HEK293 (cell line): Measurements from ENCODE around the gene RBBP8NL.

Source experiments
- CTCF ChIA-PET: fragments of 350-600 bp; formaldehyde crosslinking; extraction: SDS; loops from one replicate; lab custom pipeline; 2021; ENCODE audit warnings: antibody characterized with exemption; lab: Yijun Ruan, JAX
- POLR2A ChIA-PET: fragments of 300-600 bp; formaldehyde crosslinking; extraction: SDS; loops from one replicate; lab custom pipeline; 2020; ENCODE audit warnings: antibody characterized with exemption, inconsistent platforms; lab: Yijun Ruan, JAX
- H3K27ac ChIP-seq: fragments of 200-500 bp; sonication (Bioruptor generic); 2 replicates; pipeline ENCODE4 v1.5.1; 2014; ENCODE audit warnings: low read depth, low read length, control low read depth, inconsistent platforms; ENCODE audit errors: extremely low read depth
- H3K36me3 ChIP-seq, 2 experiments: fragments of 200-500 bp in 1 of 2; sonication (Bioruptor generic) in 1 of 2; 1 replicate in 1 of 2; 2 replicates in 1 of 2; pipeline ENCODE4 v1.5.1; 2014 to 2017; ENCODE audit warnings: inconsistent platforms in 2 of 2, low read length in 2 of 2; ENCODE audit not compliant: control insufficient read depth in 2 of 2, insufficient read depth in 1 of 2
- H3K4me1 ChIP-seq: fragments of 200-500 bp; sonication (Bioruptor generic); 2 replicates; pipeline ENCODE4 v1.5.1; 2014; ENCODE audit warnings: mild to moderate bottlenecking, low read length, inconsistent platforms; ENCODE audit not compliant: control insufficient read depth, insufficient read depth
- H3K4me3 ChIP-seq: 2 replicates; pipeline ENCODE4 v1.5.1; 2011; ENCODE audit warnings: low read depth, mild to moderate bottlenecking, control low read depth, low read length, moderate library complexity
- H3K9me3 ChIP-seq: fragments of 200-500 bp; sonication (Bioruptor generic); 2 replicates; pipeline ENCODE4 v1.5.1; 2014; ENCODE audit warnings: low read depth, low read length, inconsistent platforms; ENCODE audit not compliant: control insufficient read depth, insufficient read depth
- GLIS2 ChIP-seq: fragments of 450-650 bp; formaldehyde crosslinking; IDR thresholded peaks from 2 replicates; pipeline ENCODE4 v1.5.1; 2016; ENCODE audit warnings: missing biosample characterization, missing genetic modification characterization
- KLF1 ChIP-seq: fragments of 450-650 bp; formaldehyde crosslinking; IDR thresholded peaks from 2 replicates; pipeline ENCODE4 v1.5.1; 2016; ENCODE audit warnings: missing biosample characterization, missing genetic modification characterization
- PRDM1 ChIP-seq: fragments of 450-650 bp; formaldehyde crosslinking; IDR thresholded peaks from 2 replicates; pipeline ENCODE4; 2016; ENCODE audit warnings: missing biosample characterization, missing genetic modification characterization
- ZNF169 ChIP-seq: fragments of 450-650 bp; formaldehyde crosslinking; IDR thresholded peaks from 2 replicates; pipeline ENCODE4 v1.5.1; 2016; ENCODE audit warnings: missing biosample characterization, missing genetic modification characterization
- ZNF211 ChIP-seq: fragments of 450-650 bp; formaldehyde crosslinking; IDR thresholded peaks from 2 replicates; pipeline ENCODE4 v1.5.1; 2016; ENCODE audit warnings: low read depth, missing biosample characterization, missing genetic modification characterization
- ZNF366 ChIP-seq: fragments of 450-650 bp; formaldehyde crosslinking; conservative IDR thresholded peaks from 2 replicates; pipeline ENCODE4 v1.5.1; 2016; ENCODE audit warnings: missing biosample characterization, missing genetic modification characterization
- ZNF561 ChIP-seq: fragments of 450-650 bp; IDR thresholded peaks from 2 replicates; pipeline ENCODE4 v1.5.1; 2018; ENCODE audit warnings: missing biosample characterization, missing genetic modification characterization, borderline replicate concordance
- ZNF585B ChIP-seq: fragments of 450-650 bp; formaldehyde crosslinking; IDR thresholded peaks from 2 replicates; pipeline ENCODE4 v1.5.1; 2016; ENCODE audit warnings: missing biosample characterization, missing genetic modification characterization
- ZNF596 ChIP-seq: fragments of 450-650 bp; IDR thresholded peaks from 2 replicates; pipeline ENCODE4 v1.5.0; 2018; ENCODE audit warnings: missing biosample characterization, mild to moderate bottlenecking, missing genetic modification characterization, moderate library complexity
- ZNF660 ChIP-seq: fragments of 450-650 bp; IDR thresholded peaks from 2 replicates; pipeline ENCODE4 v1.5.1; 2018; ENCODE audit warnings: missing biosample characterization, mild to moderate bottlenecking, missing genetic modification characterization
- ZNF677 ChIP-seq: fragments of 450-650 bp; IDR thresholded peaks from 2 replicates; pipeline ENCODE4 v1.5.0; 2018; ENCODE audit warnings: missing biosample characterization, mild to moderate bottlenecking, missing genetic modification characterization, moderate library complexity
- ZNF747 ChIP-seq: fragments of 450-650 bp; formaldehyde crosslinking; IDR thresholded peaks from 2 replicates; pipeline ENCODE4 v1.5.1; 2016; ENCODE audit warnings: missing biosample characterization, missing genetic modification characterization
- ZNF791 ChIP-seq: fragments of 450-650 bp; formaldehyde crosslinking; IDR thresholded peaks from 2 replicates; pipeline ENCODE4 v1.5.1; 2016; ENCODE audit warnings: missing biosample characterization, missing genetic modification characterization
- TF ChIP-seq, protein P1 (sequence below): fragments of 450-650 bp; formaldehyde crosslinking; IDR thresholded peaks from 2 replicates; pipeline ENCODE4 v1.5.1; 2016; ENCODE audit warnings: missing biosample characterization, missing genetic modification characterization
- TF ChIP-seq, protein P2 (sequence below): fragments of 450-650 bp; formaldehyde crosslinking; IDR thresholded peaks from 2 replicates; pipeline ENCODE4 v1.5.1; 2017; ENCODE audit warnings: missing biosample characterization, missing genetic modification characterization

Gene RBBP8NL

DNA sequence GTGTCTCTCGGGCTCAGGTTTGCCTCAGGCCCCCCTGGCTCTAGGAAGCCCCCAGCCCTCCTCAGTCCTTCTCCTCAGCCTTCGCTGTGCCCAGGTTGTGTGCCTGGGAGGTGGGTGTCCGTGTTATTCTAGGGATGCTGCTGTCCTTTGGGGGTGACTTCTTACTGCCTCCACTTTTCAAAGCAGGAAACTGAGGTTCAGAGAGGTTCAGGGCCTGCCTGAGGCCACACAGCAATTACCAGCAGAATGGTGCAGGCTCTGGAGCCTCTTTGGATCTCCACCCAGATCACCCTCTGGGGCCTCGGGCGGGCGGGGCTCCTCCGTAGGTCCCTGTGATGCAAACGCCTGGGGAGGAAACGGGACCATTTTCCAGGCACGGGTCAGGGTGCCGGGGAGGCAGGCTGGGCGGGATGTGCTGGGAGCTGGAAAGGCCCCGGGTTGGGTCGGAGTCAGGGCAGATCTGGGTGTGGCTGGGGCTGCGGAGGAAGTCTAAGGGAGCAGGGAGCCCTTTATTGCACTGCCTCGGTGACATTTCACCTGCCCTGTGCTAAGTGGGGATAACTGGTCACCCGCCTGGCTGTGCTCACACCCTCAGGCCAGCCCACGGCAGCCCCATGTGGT, 25.2 kb upstream of the RBBP8NL start:
- Histone ChIP-seq H3K9me3 (no peaks in the 10 kb centered on the region), H3K4me3 (no peak overlapping the region), H3K36me3 (no peaks in the 10 kb centered on the region), H3K4me1 (no peaks in the 10 kb centered on the region), H3K27ac (no peak overlapping the region)
- POLR2A ChIA-PET = no interaction called here
- CTCF ChIA-PET = interaction anchor here (0.6 kb wide), 1 partner anchor 55 kb away, joined by 3 read pairs; no protein-coding TSS in a partner anchor
- TF ChIP-seq KLF1 = peak; percentile 52; the same call in 1 of the 2 replicates
- no peak for TF ChIP-seq ZNF747 (tag by site-specific recombination)

DNA sequence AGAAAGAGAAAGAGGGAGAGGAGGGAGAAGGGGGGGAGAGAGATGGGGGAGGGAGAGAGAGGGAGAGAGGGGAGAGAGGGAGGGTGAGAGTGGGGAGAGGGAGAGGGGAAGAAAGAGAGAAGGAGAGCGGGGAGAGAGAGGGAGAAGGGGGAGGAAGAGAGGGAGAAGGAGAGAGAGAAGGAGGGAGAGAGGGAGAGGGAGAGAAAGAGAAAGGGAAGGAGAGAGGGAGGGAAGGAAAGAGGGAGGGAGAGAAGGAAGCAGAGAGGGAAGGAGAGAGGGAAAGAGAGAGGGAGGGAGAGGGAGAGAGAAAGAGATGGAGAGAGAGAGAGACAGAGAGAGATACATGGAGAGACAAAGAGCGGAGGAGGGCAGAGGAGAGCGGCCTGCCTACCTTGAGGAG, 24.6 kb upstream of the RBBP8NL start:
- ChIA-PET CTCF (no interaction called here), POLR2A (no interaction called here)
- Histone ChIP-seq H3K4me3 (no peak overlapping the region), H3K27ac (no peak overlapping the region), H3K4me1 (no peaks in the 10 kb centered on the region), H3K9me3 (no peaks in the 10 kb centered on the region), H3K36me3 (no peaks in the 10 kb centered on the region)
- TF ChIP-seq ZNF169 (tag by site-specific recombination) (peak; percentile 90), PRDM1 (tag by site-specific recombination) (peak; percentile 99), ZNF585B (tag by site-specific recombination) (no peak), ZNF596 (tag by site-specific recombination) (peak; percentile 95), ZNF366 (tag by site-specific recombination) (peak; percentile 98), ZNF561 (tag by site-specific recombination) (no peak), ZNF791 (tag by site-specific recombination) (0 out of 2 replicates have a peak, but pooled peaks have one; percentile 12), ZNF211 (tag by site-specific recombination) (no peak), ZNF677 (no peak), GLIS2 (tag by site-specific recombination) (no peak)
- TF ChIP-seq, protein P1, sequence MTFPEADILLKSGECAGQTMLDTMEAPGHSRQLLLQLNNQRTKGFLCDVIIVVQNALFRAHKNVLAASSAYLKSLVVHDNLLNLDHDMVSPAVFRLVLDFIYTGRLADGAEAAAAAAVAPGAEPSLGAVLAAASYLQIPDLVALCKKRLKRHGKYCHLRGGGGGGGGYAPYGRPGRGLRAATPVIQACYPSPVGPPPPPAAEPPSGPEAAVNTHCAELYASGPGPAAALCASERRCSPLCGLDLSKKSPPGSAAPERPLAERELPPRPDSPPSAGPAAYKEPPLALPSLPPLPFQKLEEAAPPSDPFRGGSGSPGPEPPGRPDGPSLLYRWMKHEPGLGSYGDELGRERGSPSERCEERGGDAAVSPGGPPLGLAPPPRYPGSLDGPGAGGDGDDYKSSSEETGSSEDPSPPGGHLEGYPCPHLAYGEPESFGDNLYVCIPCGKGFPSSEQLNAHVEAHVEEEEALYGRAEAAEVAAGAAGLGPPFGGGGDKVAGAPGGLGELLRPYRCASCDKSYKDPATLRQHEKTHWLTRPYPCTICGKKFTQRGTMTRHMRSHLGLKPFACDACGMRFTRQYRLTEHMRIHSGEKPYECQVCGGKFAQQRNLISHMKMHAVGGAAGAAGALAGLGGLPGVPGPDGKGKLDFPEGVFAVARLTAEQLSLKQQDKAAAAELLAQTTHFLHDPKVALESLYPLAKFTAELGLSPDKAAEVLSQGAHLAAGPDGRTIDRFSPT (tag by site-specific recombination) = 0 out of 2 replicates have a peak, but pooled peaks have one; percentile 56
- TF ChIP-seq, protein P2, sequence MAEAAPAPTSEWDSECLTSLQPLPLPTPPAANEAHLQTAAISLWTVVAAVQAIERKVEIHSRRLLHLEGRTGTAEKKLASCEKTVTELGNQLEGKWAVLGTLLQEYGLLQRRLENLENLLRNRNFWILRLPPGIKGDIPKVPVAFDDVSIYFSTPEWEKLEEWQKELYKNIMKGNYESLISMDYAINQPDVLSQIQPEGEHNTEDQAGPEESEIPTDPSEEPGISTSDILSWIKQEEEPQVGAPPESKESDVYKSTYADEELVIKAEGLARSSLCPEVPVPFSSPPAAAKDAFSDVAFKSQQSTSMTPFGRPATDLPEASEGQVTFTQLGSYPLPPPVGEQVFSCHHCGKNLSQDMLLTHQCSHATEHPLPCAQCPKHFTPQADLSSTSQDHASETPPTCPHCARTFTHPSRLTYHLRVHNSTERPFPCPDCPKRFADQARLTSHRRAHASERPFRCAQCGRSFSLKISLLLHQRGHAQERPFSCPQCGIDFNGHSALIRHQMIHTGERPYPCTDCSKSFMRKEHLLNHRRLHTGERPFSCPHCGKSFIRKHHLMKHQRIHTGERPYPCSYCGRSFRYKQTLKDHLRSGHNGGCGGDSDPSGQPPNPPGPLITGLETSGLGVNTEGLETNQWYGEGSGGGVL (tag by site-specific recombination) = peak; percentile 65

DNA sequence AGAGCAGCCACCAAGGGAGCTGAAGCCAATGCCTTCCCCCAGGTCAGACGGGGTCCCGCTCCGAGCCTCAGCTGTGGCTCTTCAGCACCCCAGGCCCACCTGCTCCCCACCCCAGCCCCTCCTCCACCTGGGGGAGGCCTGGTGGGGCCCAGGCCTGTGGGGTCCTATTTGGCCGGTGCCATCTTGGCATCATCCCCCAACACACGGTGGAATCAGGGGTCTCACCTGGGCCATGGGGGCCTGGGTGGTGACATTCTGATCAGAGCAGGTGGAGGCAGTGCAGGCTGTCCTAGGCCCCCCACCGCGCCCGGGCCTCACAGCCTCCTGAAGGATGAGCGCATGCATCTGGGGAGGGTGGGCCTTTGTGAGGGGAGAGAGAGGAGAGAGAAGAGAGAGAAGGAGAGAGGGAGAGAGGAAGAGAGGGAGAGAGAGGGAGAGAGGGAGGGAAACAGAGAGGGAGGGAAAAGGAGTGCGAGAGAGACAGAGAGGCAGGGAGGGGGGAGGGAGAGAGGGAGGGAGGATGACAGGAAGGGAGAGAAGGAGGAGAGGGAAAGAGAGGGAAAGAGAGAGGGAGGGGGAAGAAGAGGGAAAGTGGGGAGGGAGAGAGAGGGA, 23.9 kb upstream of the RBBP8NL start:
- ChIA-PET CTCF (interaction anchor here (0.7 kb wide), 1 partner anchor 430 kb away, joined by 4 read pairs; no protein-coding TSS in a partner anchor), POLR2A (interaction anchor here (0.7 kb wide), 1 partner anchor 796 kb away, joined by 7 read pairs; no protein-coding TSS in a partner anchor)
- Histone ChIP-seq H3K27ac (no peak overlapping the region), H3K36me3 (no peaks in the 10 kb centered on the region), H3K4me1 (no peaks in the 10 kb centered on the region), H3K4me3 (no peak overlapping the region), H3K9me3 (no peaks in the 10 kb centered on the region)
- TF ChIP-seq ZNF596 (tag by site-specific recombination) = peak; percentile 73
- TF ChIP-seq ZNF169 (tag by site-specific recombination) = peak; percentile 91
- TF ChIP-seq GLIS2 (tag by site-specific recombination) = 0 out of 2 replicates have a peak, but pooled peaks have one; percentile 10
- TF ChIP-seq ZNF660 (tag by site-specific recombination) = no peak
